NCI-H1105 treated with DMSO at 0.1 percent for 48 hours (cell line): ENCODE results near the gene A3GALT2.
"Not testable (repeated sequence)": the region's sequence is repeated elsewhere in the genome, so short reads cannot be mapped to it uniquely, and the experiment has no call there.

ENCODE experiments used
- DNase-seq: peaks from one replicate; lab custom pipeline; 2025; lab: John Stamatoyannopoulos, UW

The A3GALT2 gene

GRCh38 chr1:33311706-33312412 lies 9.0 kb downstream of the A3GALT2 start:
- no peak for DNase-seq

- no peak for DNase-seq
These were observed 10.2 kb downstream of the A3GALT2 start for GRCh38 chr1:33310702-33311101.

GRCh38 chr1:33309351-33309750 lies 11.5 kb downstream of the A3GALT2 start:
- DNase-seq, result not testable (repeated sequence)

DNA sequence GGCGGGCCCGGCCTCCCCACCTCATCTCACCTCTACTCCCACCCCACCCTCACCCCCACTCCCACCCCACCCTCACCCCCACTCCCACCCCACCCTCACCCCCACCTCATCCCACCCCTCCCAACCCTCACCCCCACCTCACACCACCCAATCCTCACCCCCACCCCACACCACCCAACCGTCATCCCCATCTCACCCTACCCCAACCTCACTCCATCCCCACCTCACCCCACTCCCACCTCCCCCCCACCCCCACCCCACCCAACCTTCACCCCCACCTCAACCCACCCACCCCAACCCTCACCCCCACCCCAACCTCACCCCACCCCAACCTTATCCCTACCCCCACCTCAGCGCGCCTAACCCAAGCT lies 13.4 kb downstream of the A3GALT2 start:
- no peak for DNase-seq

- no peak for DNase-seq
These were observed 14.0 kb downstream of the A3GALT2 start for GRCh38 chr1:33306653-33307493.

DNA sequence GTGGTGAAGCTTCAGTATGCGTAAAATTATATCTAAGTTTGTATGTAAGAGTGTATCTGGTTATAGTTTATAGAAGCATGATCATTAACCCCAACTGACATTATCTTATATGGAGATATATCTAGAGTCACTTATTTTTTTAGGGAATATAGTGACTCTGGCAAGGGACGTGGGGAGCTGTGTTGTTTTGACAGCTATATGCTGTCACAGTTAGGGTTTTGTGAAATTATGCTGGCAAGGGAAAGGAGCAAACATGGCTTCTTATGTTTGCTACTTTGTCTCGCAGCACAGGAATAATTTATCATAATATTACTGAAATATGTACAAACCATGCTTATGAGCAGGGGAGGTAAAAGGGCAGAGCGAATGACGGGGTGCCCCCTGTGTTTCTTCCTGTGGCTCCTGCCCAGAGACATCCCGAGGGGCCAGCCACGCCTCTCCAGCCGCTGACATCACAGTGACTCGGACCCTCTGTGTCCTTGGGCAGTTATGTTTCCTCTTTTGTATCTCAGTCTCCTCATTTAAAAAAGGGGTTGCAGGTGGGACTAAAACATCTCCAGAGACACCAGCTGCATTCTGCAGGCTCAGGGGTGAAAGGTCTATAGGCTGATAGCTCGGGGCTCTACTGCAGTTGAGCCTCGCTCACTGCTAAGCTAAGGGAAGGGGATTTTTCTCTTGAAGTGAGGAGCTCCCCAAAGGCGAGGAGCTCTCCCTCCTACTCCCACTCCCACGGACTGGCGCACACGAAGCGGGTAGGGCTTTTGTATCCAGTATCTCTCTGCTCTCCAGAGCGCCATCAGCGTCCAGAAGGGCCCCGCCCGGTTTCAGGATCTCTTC lies 14.9 kb downstream of the A3GALT2 start:
- DNase-seq, result no peak

DNA sequence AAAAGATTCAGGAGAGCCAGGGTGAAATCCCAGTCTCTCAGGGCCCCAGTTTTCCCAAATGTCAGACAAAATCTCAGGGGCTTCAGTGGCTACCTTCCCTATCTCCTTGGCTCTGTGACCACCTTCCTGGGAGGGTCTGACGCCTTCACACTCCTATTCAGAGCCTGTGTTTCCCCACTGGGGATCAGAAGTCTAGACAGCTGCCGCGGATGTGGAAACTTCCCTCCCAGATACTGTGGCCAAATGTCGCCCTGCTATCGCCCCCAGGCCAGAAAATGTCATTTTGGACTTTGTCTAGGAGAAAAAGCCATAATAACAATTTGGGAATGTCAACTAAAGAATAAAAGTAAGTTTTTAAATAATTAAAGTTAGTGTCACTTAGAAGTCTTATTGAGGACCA lies 15.9 kb downstream of the A3GALT2 start:
- no peak for DNase-seq

GRCh38 chr1:33302325-33302724 lies 18.6 kb downstream of the A3GALT2 start:
- no peak for DNase-seq

GRCh38 chr1:33301273-33301984 lies 19.5 kb downstream of the A3GALT2 start:
- DNase-seq, result no peak

DNA sequence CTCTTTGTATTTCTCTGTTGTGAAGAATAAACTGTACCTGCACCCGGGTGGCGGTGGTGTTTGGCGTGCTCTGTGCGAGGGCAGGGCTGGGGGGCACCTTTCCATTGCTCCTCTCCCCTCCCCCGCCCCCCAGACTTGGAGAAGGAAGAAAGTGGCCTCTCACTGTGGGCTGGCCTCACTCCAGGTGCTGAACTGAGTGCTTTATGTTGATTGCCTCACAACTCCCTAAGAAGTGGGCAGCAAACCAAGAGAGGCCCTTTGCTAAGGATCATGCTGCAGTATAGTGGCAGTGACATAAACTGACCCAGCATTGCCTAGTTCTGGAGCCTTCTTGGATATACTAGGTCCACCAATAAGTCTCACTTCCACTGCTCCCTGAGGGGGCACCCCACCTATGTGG lies 20.2 kb downstream of the A3GALT2 start:
- DNase-seq, result no peak

DNA sequence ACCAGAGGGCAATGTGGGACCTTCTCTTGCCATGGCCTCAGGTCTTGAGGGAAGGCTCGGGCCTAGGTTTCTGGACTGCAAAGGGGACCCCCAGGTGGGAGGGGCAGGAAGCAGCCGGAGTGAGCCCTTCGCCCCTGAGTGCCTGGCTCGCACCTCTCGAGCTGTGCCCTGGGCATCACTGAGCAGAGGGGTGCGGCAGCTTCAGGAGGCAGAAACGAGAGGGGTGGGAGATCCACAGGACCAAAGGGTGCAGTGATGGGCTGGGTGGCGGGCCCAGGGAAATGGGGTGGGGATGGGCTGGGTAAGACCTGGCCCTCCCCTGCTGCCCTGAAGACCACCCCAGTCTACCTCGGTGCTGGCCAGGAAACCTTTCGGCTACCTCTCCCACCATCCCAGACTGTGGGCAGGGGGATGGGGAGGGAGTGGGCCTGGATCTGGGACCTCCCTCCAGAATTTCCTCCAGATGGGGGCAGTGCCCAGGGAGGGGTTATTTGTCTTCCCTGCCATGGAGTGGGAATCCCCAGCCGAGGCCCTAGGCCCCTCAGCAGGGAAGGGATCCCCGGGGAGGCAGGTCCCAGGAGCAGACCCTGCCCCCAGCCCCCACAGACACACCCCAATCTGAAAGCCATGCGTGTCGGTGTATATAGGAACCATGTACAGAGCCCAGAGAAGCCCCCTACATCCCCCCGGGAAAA lies 21.3 kb downstream of the A3GALT2 start:
- no peak for DNase-seq

DNA sequence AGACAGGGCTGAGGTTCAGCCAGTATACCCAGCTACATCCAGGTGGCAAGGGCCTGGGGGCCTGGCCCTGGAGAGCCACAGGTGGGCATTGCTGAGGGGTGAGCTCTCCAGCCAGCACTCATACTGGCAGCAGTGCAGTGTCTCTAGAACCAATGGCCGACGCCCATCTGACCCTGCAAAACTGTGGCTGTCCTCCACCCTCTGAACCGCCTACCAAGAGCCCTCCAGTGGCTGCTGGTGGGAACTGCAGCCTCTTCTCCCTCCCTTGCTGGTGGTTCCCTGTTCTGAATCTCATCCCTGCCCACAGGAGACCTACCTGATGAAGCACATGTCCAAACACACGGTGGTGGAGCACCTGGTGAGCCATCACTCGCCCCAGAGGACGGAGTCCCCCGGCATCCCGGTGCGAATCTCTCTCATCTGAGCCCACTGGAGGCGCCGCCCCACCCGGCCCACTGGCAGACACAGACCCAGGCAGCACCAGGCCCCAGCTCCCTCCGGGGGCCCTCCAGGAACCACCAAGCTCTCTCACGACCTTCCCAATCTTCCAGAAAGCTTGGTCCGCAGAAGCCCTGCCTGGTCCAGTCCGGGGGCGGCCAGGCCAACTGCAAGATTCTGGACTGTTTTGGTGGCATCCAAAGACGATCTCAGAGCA lies 22.1 kb downstream of the A3GALT2 start:
- no peak for DNase-seq

GRCh38 chr1:33297911-33298622 lies 22.8 kb downstream of the A3GALT2 start:
- no peak for DNase-seq

DNA sequence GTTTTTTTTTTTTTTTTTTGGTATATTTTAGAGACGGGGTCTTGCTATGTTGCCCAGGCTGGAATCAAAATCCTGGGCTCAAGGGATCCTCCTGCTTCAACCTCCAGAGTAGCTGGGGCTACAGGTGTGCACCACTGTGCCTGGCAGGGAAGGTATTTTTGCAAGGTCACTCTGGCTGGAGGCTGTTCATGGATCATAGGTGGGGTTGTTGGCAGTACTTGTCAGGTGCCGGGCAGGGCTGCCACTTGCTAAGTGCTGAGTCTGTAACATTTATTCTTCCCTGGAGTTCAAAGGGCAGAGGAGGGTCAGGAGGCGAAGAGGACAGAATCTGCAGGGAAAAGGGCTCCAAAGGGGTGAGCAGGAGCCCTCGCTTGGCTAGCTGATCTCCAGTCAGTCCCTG lies 24.1 kb downstream of the A3GALT2 start:
- DNase-seq, result no peak

DNA sequence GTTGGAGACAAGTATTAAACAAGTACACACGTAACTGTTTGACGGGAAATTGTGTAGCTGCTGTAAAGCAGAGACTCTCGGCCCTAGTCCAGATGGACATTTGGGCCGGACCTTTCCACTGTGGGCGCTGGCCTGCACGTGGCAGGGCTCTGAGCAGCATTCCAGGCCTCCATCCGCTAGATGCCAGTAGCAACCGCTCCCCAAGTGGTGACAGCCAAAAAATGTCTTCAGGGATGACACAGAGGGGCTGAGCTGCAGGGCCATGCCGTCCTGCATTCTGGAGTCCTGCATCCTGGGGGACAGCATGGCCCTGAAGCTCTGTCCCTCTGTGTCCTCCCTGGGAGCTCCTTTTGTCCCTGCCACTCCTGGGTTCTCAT lies 24.8 kb downstream of the A3GALT2 start:
- no peak for DNase-seq

GRCh38 chr1:33295450-33296081 lies 25.3 kb downstream of the A3GALT2 start:
- peak; percentile 59 for DNase-seq

GRCh38 chr1:33295023-33295422 lies 25.9 kb downstream of the A3GALT2 start:
- DNase-seq, result no peak

GRCh38 chr1:33294071-33295010 lies 26.6 kb downstream of the A3GALT2 start:
- DNase-seq, result no peak
